Measurements from ENCODE around the gene DRG2.

Gene DRG2

GRCh38 chr17:18074566-18075272 is 13.0 kb upstream of the DRG2 start (continued):
- TF ChIP-seq, protein P1, sequence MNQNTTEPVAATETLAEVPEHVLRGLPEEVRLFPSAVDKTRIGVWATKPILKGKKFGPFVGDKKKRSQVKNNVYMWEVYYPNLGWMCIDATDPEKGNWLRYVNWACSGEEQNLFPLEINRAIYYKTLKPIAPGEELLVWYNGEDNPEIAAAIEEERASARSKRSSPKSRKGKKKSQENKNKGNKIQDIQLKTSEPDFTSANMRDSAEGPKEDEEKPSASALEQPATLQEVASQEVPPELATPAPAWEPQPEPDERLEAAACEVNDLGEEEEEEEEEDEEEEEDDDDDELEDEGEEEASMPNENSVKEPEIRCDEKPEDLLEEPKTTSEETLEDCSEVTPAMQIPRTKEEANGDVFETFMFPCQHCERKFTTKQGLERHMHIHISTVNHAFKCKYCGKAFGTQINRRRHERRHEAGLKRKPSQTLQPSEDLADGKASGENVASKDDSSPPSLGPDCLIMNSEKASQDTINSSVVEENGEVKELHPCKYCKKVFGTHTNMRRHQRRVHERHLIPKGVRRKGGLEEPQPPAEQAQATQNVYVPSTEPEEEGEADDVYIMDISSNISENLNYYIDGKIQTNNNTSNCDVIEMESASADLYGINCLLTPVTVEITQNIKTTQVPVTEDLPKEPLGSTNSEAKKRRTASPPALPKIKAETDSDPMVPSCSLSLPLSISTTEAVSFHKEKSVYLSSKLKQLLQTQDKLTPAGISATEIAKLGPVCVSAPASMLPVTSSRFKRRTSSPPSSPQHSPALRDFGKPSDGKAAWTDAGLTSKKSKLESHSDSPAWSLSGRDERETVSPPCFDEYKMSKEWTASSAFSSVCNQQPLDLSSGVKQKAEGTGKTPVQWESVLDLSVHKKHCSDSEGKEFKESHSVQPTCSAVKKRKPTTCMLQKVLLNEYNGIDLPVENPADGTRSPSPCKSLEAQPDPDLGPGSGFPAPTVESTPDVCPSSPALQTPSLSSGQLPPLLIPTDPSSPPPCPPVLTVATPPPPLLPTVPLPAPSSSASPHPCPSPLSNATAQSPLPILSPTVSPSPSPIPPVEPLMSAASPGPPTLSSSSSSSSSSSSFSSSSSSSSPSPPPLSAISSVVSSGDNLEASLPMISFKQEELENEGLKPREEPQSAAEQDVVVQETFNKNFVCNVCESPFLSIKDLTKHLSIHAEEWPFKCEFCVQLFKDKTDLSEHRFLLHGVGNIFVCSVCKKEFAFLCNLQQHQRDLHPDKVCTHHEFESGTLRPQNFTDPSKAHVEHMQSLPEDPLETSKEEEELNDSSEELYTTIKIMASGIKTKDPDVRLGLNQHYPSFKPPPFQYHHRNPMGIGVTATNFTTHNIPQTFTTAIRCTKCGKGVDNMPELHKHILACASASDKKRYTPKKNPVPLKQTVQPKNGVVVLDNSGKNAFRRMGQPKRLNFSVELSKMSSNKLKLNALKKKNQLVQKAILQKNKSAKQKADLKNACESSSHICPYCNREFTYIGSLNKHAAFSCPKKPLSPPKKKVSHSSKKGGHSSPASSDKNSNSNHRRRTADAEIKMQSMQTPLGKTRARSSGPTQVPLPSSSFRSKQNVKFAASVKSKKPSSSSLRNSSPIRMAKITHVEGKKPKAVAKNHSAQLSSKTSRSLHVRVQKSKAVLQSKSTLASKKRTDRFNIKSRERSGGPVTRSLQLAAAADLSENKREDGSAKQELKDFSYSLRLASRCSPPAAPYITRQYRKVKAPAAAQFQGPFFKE (tag by site-specific recombination; IDR thresholded peaks at IDR 0.05; ENCODE audit: borderline replicate concordance): no peak
- TF ChIP-seq ZNF785 (tag by site-specific recombination; IDR thresholded peaks at IDR 0.05) (no peak), ZNF174 (tag by site-specific recombination; IDR thresholded peaks at IDR 0.05) (no peak), MYNN (tag by site-specific recombination; IDR thresholded peaks at IDR 0.05; ENCODE audit: borderline replicate concordance) (no peak), ZNF335 (tag by site-specific recombination; conservative IDR thresholded peaks at IDR 0.05) (no peak), ZNF677 (tag by site-specific recombination; IDR thresholded peaks at IDR 0.05) (no peak)

DNA sequence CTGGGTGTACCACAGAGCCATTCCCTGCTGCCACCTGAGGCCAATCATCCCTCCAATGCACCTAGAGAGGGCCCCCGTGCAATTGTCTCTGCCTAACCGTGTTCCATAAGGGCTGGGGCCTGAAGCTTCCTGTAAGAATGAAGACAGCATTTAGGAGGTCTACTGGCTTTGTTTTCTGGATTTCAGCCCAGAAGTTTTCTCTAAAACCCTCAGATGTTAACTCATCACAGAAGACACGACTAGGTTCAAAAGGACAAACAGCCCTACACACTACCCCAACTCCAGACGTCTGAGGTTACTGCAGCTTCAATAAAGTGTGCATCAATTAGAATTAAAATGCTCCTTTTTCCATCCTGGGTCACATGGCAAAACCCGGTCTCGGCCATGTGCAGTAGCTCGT is 10.8 kb upstream of the DRG2 start:
- ChIA-PET POLR2A (interaction anchor here (0.5 to 1.3 kb wide), 2 partner anchors 13 to 580 kb away, joined by 4 read pairs; partner anchors contain the start of gene RASD1), CTCF (interaction anchor here (0.7 kb wide), 1 partner anchor 358 kb away, joined by 3 read pairs; no protein-coding TSS in a partner anchor)
- Histone ChIP-seq H3K9me3 (ENCODE audit: control insufficient read depth, insufficient read depth, low read depth, low read length) (no peaks in the 10 kb centered on the region), H3K4me3 (ENCODE audit: low read depth, low read length) (no peak overlapping the region), H3K4me1 (ENCODE audit: control insufficient read depth, insufficient read depth, low read length) (no peaks in the 10 kb centered on the region), H3K36me3 (ENCODE audit: control insufficient read depth in 2 of 2, insufficient read depth in 1 of 2, low read length in 2 of 2) (no peaks in the 10 kb centered on the region), H3K27ac (ENCODE audit: extremely low read depth, low read depth, low read length) (no peak overlapping the region)
- TF ChIP-seq ZNF558 (tag by site-specific recombination; IDR thresholded peaks at IDR 0.05) (no peak), ZNF544 (tag by site-specific recombination; IDR thresholded peaks at IDR 0.05) (no peak), ZNF596 (tag by site-specific recombination; IDR thresholded peaks at IDR 0.05) (no peak), ZNF423 (tag by site-specific recombination; IDR thresholded peaks at IDR 0.05) (no peak), PRDM1 (tag by site-specific recombination; IDR thresholded peaks at IDR 0.05) (no peak), ZNF239 (tag by site-specific recombination; IDR thresholded peaks at IDR 0.05) (no peak), ZNF132 (tag by site-specific recombination; IDR thresholded peaks at IDR 0.05; ENCODE audit: borderline replicate concordance) (no peak), ZNF133 (tag by site-specific recombination; IDR thresholded peaks at IDR 0.05) (no peak), ZNF776 (tag by site-specific recombination; IDR thresholded peaks at IDR 0.05; ENCODE audit: borderline replicate concordance) (no peak), ZNF10 (tag by site-specific recombination; IDR thresholded peaks at IDR 0.05) (no peak), YY2 (tag by site-specific recombination; IDR thresholded peaks at IDR 0.05) (no peak), ZNF548 (tag by site-specific recombination; IDR thresholded peaks at IDR 0.05) (no peak), ZNF707 (tag by site-specific recombination; IDR thresholded peaks at IDR 0.05) (no peak), ZNF202 (tag by site-specific recombination; IDR thresholded peaks at IDR 0.05; ENCODE audit: borderline replicate concordance) (no peak), ZNF366 (tag by site-specific recombination; conservative IDR thresholded peaks at IDR 0.05) (no peak), ZBTB26 (tag by site-specific recombination; optimal IDR thresholded peaks at IDR 0.05) (no peak), GLI4 (tag by site-specific recombination; IDR thresholded peaks at IDR 0.05) (no peak)
- TF ChIP-seq, protein P2, sequence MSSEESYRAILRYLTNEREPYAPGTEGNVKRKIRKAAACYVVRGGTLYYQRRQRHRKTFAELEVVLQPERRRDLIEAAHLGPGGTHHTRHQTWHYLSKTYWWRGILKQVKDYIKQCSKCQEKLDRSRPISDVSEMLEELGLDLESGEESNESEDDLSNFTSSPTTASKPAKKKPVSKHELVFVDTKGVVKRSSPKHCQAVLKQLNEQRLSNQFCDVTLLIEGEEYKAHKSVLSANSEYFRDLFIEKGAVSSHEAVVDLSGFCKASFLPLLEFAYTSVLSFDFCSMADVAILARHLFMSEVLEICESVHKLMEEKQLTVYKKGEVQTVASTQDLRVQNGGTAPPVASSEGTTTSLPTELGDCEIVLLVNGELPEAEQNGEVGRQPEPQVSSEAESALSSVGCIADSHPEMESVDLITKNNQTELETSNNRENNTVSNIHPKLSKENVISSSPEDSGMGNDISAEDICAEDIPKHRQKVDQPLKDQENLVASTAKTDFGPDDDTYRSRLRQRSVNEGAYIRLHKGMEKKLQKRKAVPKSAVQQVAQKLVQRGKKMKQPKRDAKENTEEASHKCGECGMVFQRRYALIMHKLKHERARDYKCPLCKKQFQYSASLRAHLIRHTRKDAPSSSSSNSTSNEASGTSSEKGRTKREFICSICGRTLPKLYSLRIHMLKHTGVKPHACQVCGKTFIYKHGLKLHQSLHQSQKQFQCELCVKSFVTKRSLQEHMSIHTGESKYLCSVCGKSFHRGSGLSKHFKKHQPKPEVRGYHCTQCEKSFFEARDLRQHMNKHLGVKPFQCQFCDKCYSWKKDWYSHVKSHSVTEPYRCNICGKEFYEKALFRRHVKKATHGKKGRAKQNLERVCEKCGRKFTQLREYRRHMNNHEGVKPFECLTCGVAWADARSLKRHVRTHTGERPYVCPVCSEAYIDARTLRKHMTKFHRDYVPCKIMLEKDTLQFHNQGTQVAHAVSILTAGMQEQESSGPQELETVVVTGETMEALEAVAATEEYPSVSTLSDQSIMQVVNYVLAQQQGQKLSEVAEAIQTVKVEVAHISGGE (tag by site-specific recombination; conservative IDR thresholded peaks at IDR 0.05; ENCODE audit: low read depth): no peak
- TF ChIP-seq, protein P3, sequence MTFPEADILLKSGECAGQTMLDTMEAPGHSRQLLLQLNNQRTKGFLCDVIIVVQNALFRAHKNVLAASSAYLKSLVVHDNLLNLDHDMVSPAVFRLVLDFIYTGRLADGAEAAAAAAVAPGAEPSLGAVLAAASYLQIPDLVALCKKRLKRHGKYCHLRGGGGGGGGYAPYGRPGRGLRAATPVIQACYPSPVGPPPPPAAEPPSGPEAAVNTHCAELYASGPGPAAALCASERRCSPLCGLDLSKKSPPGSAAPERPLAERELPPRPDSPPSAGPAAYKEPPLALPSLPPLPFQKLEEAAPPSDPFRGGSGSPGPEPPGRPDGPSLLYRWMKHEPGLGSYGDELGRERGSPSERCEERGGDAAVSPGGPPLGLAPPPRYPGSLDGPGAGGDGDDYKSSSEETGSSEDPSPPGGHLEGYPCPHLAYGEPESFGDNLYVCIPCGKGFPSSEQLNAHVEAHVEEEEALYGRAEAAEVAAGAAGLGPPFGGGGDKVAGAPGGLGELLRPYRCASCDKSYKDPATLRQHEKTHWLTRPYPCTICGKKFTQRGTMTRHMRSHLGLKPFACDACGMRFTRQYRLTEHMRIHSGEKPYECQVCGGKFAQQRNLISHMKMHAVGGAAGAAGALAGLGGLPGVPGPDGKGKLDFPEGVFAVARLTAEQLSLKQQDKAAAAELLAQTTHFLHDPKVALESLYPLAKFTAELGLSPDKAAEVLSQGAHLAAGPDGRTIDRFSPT (tag by site-specific recombination; IDR thresholded peaks at IDR 0.05): no peak

Data from HEK293 (cell line).